DND-41 (cell line): ENCODE results near the gene BCAS3.

ENCODE experiments used
- ATAC-seq: fragments of 200-7000 bp; cut with Tn5 transposase; 3 replicates; pipeline ENCODE4 v1.9.1; 2021; ENCODE audit warnings: low read depth; ENCODE audit not compliant: insufficient read depth
- DNase-seq: peaks from one replicate; pipeline ENCODE4 v3.0.0-alpha.2; 2020
- H2AFZ ChIP-seq: 2 replicates; pipeline ENCODE4 v1.6.0; 2012; ENCODE audit warnings: low read depth, low read length
- H3K27ac ChIP-seq: 2 replicates; pipeline ENCODE4 v1.5.1; 2012; ENCODE audit warnings: low read length, inconsistent platforms
- H3K27me3 ChIP-seq: fragments of 200-600 bp; sonication (generic); 2 replicates; pipeline ENCODE4 v1.6.0; 2012; ENCODE audit warnings: low read length, mild to moderate bottlenecking, inconsistent platforms; ENCODE audit not compliant: insufficient read depth, poor library complexity
- H3K36me3 ChIP-seq: 2 replicates; pipeline ENCODE4 v1.5.1; 2012; ENCODE audit warnings: low read length, inconsistent platforms; ENCODE audit not compliant: insufficient read depth
- H3K4me1 ChIP-seq: 2 replicates; pipeline ENCODE4 v1.5.1; 2012; ENCODE audit warnings: mild to moderate bottlenecking, low read length; ENCODE audit not compliant: insufficient read depth
- H3K4me2 ChIP-seq: 2 replicates; pipeline ENCODE4 v1.6.0; 2012; ENCODE audit warnings: mild to moderate bottlenecking, moderate library complexity, low read length, inconsistent platforms; ENCODE audit not compliant: insufficient read depth
- H3K4me3 ChIP-seq, 2 experiments: fragments of 200-600 bp in 1 of 2; shearing (Covaris generic) in 1 of 2; 2 replicates each; pipeline ENCODE4 v1.5.1; 2012 to 2016; ENCODE audit warnings: inconsistent platforms in 2 of 2, low read length in 2 of 2, mild to moderate bottlenecking in 2 of 2, low read depth in 1 of 2, moderate library complexity in 1 of 2
- H3K79me2 ChIP-seq: 2 replicates; pipeline ENCODE4 v1.6.0; 2012; ENCODE audit warnings: low read length, inconsistent platforms; ENCODE audit not compliant: insufficient read depth
- H3K9ac ChIP-seq: 2 replicates; pipeline ENCODE4 v1.6.0; 2012; ENCODE audit warnings: low read depth, mild to moderate bottlenecking, inconsistent platforms, low read length, moderate library complexity
- H3K9me3 ChIP-seq: 2 replicates; pipeline ENCODE4 v1.5.1; 2012; ENCODE audit warnings: low read length, moderate library complexity, mild to moderate bottlenecking, inconsistent platforms; ENCODE audit not compliant: insufficient read depth, severe bottlenecking
- H4K20me1 ChIP-seq: 2 replicates; pipeline ENCODE4 v1.6.0; 2012; ENCODE audit warnings: low read length; ENCODE audit not compliant: insufficient read depth
- CTCF ChIP-seq: IDR thresholded peaks from 2 replicates; pipeline ENCODE4 v1.5.1; 2012; ENCODE audit warnings: borderline replicate concordance, low read length, moderate library complexity, mild to moderate bottlenecking; ENCODE audit not compliant: poor library complexity, severe bottlenecking; ENCODE audit errors: extremely low read depth
- EZH2 ChIP-seq: IDR thresholded peaks from 3 replicates; pipeline ENCODE4 v1.6.1; 2012; ENCODE audit warnings: borderline replicate concordance, low read depth, mild to moderate bottlenecking, moderate library complexity, low read length, inconsistent platforms; ENCODE audit not compliant: severe bottlenecking

BCAS3 gene

GRCh38 chr17:60952747-60953146, 275.1 kb downstream of the BCAS3 start:
- H3K4me3 ChIP-seq, result no peak overlapping the region
- no peaks in the 10 kb centered on the region for H3K4me1 ChIP-seq
- TF ChIP-seq CTCF (no peak), EZH2 (no peak)
- no peak for ATAC-seq
- H4K20me1 ChIP-seq, result no peaks in the 10 kb centered on the region
- no peak overlapping the region for H3K27ac ChIP-seq
- no peak overlapping the region for H3K9ac ChIP-seq
- H3K79me2 ChIP-seq, result no peaks in the 10 kb centered on the region
- no peaks in the 10 kb centered on the region for H3K27me3 ChIP-seq
- no peaks in the 10 kb centered on the region for H3K9me3 ChIP-seq
- H2AFZ ChIP-seq, result no peak overlapping the region
- DNase-seq, result no peak
- no peaks in the 10 kb centered on the region for H3K36me3 ChIP-seq
- H3K4me2 ChIP-seq, result no peak overlapping the region

DNA sequence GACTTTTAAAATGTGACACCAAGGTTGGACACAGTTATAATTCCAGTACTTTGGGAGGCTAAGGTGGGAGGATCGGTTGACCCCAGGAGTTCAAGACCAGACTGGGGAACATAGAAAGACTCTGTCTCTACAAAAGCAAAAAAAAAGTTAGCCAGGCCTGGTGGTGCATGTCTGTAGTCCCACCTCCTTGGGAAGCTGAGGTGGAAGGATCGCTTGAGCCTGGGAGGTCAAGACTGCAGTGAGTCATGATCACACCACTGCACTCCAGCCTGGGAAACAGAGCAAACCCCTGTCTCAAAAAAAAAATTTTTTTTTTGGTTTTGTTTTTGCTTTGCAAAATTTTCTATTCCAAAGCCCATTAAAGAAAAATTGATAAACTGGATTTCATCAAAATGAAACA, 281.4 kb downstream of the BCAS3 start:
- H3K79me2 ChIP-seq, result no peaks in the 10 kb centered on the region
- no peak overlapping the region for H3K4me2 ChIP-seq
- TF ChIP-seq EZH2 (no peak), CTCF (no peak)
- ATAC-seq (no peak), DNase-seq (no peak)
- no peaks in the 10 kb centered on the region for H4K20me1 ChIP-seq
- H3K9me3 ChIP-seq, result peaks cover 4% of the 10 kb centered on the region
- H2AFZ ChIP-seq, result no peak overlapping the region
- no peak overlapping the region for H3K9ac ChIP-seq
- no peaks in the 10 kb centered on the region for H3K4me1 ChIP-seq
- H3K4me3 ChIP-seq, result no peak overlapping the region
- no peaks in the 10 kb centered on the region for H3K36me3 ChIP-seq
- no peaks in the 10 kb centered on the region for H3K27me3 ChIP-seq
- no peak overlapping the region for H3K27ac ChIP-seq

DNA sequence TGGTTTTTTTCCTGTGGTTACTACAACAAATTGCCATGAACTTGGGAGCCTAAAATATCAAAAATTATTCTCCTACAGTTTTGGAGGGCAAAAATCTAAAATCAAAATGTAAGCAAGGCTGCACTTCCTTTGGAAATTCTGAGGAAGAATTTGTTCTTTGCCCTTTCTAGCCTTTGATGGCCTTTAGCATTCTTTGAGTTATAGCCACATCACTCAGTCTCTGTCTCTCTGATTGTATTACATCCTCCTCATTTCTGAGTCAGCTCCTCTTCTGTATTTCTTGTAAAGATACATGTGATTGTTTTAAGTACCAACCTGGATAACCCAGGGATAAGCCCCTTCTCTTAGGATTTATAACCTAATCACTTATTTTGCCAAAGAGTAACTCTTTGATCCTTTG, 282.0 kb downstream of the BCAS3 start:
- DNase-seq, result no peak
- Histone ChIP-seq H3K36me3 (no peaks in the 10 kb centered on the region), H3K4me1 (no peaks in the 10 kb centered on the region), H3K27ac (no peak overlapping the region), H2AFZ (no peak overlapping the region), H3K9ac (no peak overlapping the region), H3K79me2 (no peaks in the 10 kb centered on the region), H4K20me1 (no peaks in the 10 kb centered on the region), H3K4me3 (no peak overlapping the region), H3K27me3 (no peaks in the 10 kb centered on the region), H3K4me2 (no peak overlapping the region), H3K9me3 (peaks cover 4% of the 10 kb centered on the region)
- no peak for TF ChIP-seq EZH2
- no peak for TF ChIP-seq CTCF
- ATAC-seq, result no peak

- ATAC-seq (no peak), DNase-seq (no peak)
- H3K4me1 ChIP-seq, result no peaks in the 10 kb centered on the region
- no peaks in the 10 kb centered on the region for H3K36me3 ChIP-seq
- no peaks in the 10 kb centered on the region for H4K20me1 ChIP-seq
- no peaks in the 10 kb centered on the region for H3K27me3 ChIP-seq
- no peaks in the 10 kb centered on the region for H3K79me2 ChIP-seq
- H3K9ac ChIP-seq, result no peak overlapping the region
- H3K9me3 ChIP-seq, result peaks cover 4% of the 10 kb centered on the region
- no peak overlapping the region for H3K4me2 ChIP-seq
- TF ChIP-seq EZH2, result no peak
- no peak for TF ChIP-seq CTCF
- no peak overlapping the region for H3K27ac ChIP-seq
- H3K4me3 ChIP-seq, result no peak overlapping the region
- no peak overlapping the region for H2AFZ ChIP-seq
These were observed 282.9 kb downstream of the BCAS3 start for GRCh38 chr17:60960398-60961065.
